Caco-2 (cell line): ENCODE data around the gene AMZ2. TPM values are rescaled to one million over a fixed set of nuclear protein-coding genes. Genes with fewer than 3 reads are reported as not detected.

Experiments used
- BruUV-seq: library from RNA; stranded (reverse); fragments of 400-500 nt; replicated peaks from 2 replicates; lab custom pipeline; 2021; lab: Mats Ljungman, UMichigan
- CTCF ChIA-PET: fragments of 300-600 bp; sonication (Branson Sonifier 250); formaldehyde crosslinking; loops from one replicate; lab custom pipeline; 2022; ENCODE audit warnings: antibody characterized with exemption; lab: Charles Lee
- POLR2A ChIA-PET: fragments of 300-600 bp; sonication (Branson Sonifier 250); formaldehyde crosslinking; loops from one replicate; lab custom pipeline; 2022; ENCODE audit warnings: antibody characterized with exemption; lab: Charles Lee
- DNase-seq, 2 experiments: peaks; one replicate each; pipeline versions ENCODE4 v3.0.0 to v3.0.0-alpha.2; 2020 to 2022
- H3K27me3 ChIP-seq: replicated peaks from 2 replicates; pipeline ENCODE4 v1.6.0; 2011; ENCODE audit warnings: low read length; ENCODE audit not compliant: control insufficient read depth, insufficient read depth
- H3K36me3 ChIP-seq: 2 replicates; pipeline ENCODE4 v1.5.1; 2011; ENCODE audit warnings: low read length; ENCODE audit not compliant: control insufficient read depth, insufficient read depth
- H3K4me1 ChIP-seq: fragments of 250-450 bp; sonication (Bioruptor Pico); 2 replicates; pipeline ENCODE4 v1.5.1; 2020; ENCODE audit warnings: mild to moderate bottlenecking
- H3K4me3 ChIP-seq: 2 replicates; pipeline ENCODE4 v1.5.1; 2011; ENCODE audit warnings: low read depth, mild to moderate bottlenecking, control low read depth, low read length
- H3K9me3 ChIP-seq: fragments of 250-450 bp; sonication (Bioruptor Pico); 2 replicates; pipeline ENCODE4 v1.5.1; 2020; ENCODE audit warnings: mild to moderate bottlenecking, moderate library complexity
- H3K27ac Mint-ChIP-seq: one replicate; pipeline ENCODE4 v1.8.0; 2022; ENCODE audit warnings: mixed read lengths; ENCODE audit not compliant: unreplicated experiment
- H3K27me3 Mint-ChIP-seq: one replicate; pipeline ENCODE4 v1.8.0; 2022; ENCODE audit warnings: mixed read lengths; ENCODE audit not compliant: insufficient read depth, unreplicated experiment
- H3K36me3 Mint-ChIP-seq: one replicate; pipeline ENCODE4 v1.8.0; 2022; ENCODE audit warnings: mild to moderate bottlenecking, mixed read lengths; ENCODE audit not compliant: insufficient read depth, unreplicated experiment
- H3K4me1 Mint-ChIP-seq: one replicate; pipeline ENCODE4 v1.8.0; 2022; ENCODE audit warnings: low read depth, mixed read lengths; ENCODE audit not compliant: unreplicated experiment
- H3K4me3 Mint-ChIP-seq: one replicate; pipeline ENCODE4 v1.8.0; 2022; ENCODE audit warnings: mild to moderate bottlenecking, moderate library complexity, mixed read lengths; ENCODE audit not compliant: unreplicated experiment
- H3K9me3 Mint-ChIP-seq: one replicate; pipeline ENCODE4 v1.8.0; 2022; ENCODE audit warnings: mixed read lengths; ENCODE audit not compliant: unreplicated experiment
- intact Hi-C: fragments of 100-400 bp; cut with micrococcal nuclease; formaldehyde crosslinking; loops from one replicate; pipeline ENCODE4 v1.10.0; 2022; ENCODE audit not compliant: unreplicated experiment
- total RNA-seq: library from RNA; stranded (reverse); gene quantifications from 2 replicates; pipeline ENCODE4 v1.2.3, GENCODE V29; 2022
- TF ChIP-seq, protein P1 (sequence below), 2 experiments: fragments of 200-600 bp in 1 of 2; IDR thresholded peaks; 1 replicate in 1 of 2; 2 replicates in 1 of 2; pipeline versions ENCODE4 v1.5.1 to v1.8.0; 2011 to 2022; ENCODE audit warnings: antibody characterized with exemption in 1 of 2, control low read depth in 1 of 2, inconsistent platforms in 1 of 2, low read depth in 1 of 2, low read length in 1 of 2, mild to moderate bottlenecking in 1 of 2, moderate library complexity in 1 of 2; ENCODE audit not compliant: insufficient read depth in 1 of 2, severe bottlenecking in 1 of 2, unreplicated experiment in 1 of 2

Gene AMZ2
- total RNA-seq, 1 experiment from 2014 or later, result 60.2 TPM

DNA sequence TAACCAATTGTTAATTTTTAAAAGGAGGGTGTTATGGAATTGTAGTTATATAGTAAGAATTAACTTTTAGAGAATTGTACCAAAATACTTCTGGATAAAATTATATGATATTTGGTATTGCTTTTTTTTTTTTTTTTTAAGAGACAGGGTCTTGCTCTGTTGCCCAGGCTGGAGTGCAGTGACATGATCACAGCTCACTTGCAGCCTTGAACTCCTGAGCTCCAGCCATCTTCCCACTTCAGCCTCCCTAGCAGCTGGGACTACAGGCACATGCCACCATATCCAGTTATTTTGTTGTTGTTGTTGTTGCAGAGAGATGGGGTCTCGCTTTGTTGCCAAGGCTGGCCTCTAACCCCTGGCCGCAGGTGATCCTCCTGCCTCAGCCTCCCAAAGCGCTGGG is 52.0 kb downstream of the AMZ2 start:
- no peak overlapping the region for H3K4me3 Mint-ChIP-seq
- H3K9me3 Mint-ChIP-seq, result no peaks in the 10 kb centered on the region
- H3K9me3 ChIP-seq, result no peaks in the 10 kb centered on the region
- peaks cover 8% of the 10 kb centered on the region for H3K4me1 Mint-ChIP-seq
- no TSS peak for BruUV-seq
- no peaks in the 10 kb centered on the region for H3K27me3 ChIP-seq
- TF ChIP-seq, protein P1, sequence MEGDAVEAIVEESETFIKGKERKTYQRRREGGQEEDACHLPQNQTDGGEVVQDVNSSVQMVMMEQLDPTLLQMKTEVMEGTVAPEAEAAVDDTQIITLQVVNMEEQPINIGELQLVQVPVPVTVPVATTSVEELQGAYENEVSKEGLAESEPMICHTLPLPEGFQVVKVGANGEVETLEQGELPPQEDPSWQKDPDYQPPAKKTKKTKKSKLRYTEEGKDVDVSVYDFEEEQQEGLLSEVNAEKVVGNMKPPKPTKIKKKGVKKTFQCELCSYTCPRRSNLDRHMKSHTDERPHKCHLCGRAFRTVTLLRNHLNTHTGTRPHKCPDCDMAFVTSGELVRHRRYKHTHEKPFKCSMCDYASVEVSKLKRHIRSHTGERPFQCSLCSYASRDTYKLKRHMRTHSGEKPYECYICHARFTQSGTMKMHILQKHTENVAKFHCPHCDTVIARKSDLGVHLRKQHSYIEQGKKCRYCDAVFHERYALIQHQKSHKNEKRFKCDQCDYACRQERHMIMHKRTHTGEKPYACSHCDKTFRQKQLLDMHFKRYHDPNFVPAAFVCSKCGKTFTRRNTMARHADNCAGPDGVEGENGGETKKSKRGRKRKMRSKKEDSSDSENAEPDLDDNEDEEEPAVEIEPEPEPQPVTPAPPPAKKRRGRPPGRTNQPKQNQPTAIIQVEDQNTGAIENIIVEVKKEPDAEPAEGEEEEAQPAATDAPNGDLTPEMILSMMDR (IDR thresholded peaks at IDR 0.05; ENCODE audit: insufficient read depth in 1 of 2, low read depth in 1 of 2, low read length in 1 of 2, severe bottlenecking in 1 of 2, unreplicated experiment in 1 of 2), result no peak
- no peak overlapping the region for H3K27ac Mint-ChIP-seq
- CTCF ChIA-PET, result interaction anchor here (1.1 kb wide), 1 partner anchor 99 kb away, joined by 8 read pairs; no protein-coding TSS in a partner anchor
- no peaks in the 10 kb centered on the region for H3K36me3 ChIP-seq
- peaks cover 4% of the 10 kb centered on the region; the same call in 1 of the 2 replicates for H3K4me1 ChIP-seq
- POLR2A ChIA-PET, result no interaction called here
- H3K27me3 Mint-ChIP-seq, result no peaks in the 10 kb centered on the region
- intact Hi-C loops, result no loop called here
- H3K36me3 Mint-ChIP-seq, result no peaks in the 10 kb centered on the region
- no peak for DNase-seq
- H3K4me3 ChIP-seq, result no peak overlapping the region

DNA sequence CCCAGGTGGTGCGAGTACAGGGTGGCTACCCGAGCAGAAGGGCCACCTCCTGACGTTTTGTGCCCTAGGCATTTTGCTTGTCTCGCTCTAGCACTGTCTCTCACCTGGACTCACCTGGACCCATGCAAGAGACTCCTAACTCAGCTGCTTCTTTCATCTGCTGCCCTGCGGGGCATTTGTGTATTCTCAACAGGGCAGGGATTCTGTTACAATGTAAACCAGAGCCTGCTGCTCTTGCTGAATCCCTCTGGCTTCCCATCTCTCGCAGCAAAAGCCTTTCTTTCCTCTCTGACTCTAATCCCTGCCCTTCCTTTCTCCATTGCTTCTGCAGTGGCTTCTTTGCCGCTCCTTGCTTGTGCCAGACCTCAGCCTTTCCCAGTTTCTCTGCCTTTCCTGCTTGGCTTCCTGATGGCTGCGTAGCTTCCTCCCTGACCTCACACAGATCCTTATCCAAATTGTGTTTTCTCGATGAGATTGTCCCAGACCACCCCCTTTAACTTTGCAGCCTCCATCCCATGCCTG is 53.7 kb downstream of the AMZ2 start:
- Histone ChIP-seq H3K4me3 (no peak overlapping the region), H3K4me1 (peaks cover 4% of the 10 kb centered on the region; the same call in 1 of the 2 replicates), H3K9me3 (no peaks in the 10 kb centered on the region), H3K27me3 (no peaks in the 10 kb centered on the region), H3K36me3 (no peaks in the 10 kb centered on the region)
- H3K27me3 Mint-ChIP-seq, result no peaks in the 10 kb centered on the region
- BruUV-seq, result no TSS peak
- DNase-seq, result peak in 1 of 2 experiments; percentile 42
- no peak overlapping the region for H3K4me3 Mint-ChIP-seq
- intact Hi-C loops, result no loop called here
- ChIA-PET CTCF (interaction anchor here (0.6 kb wide), 1 partner anchor 405 kb away, joined by 3 read pairs; no protein-coding TSS in a partner anchor), POLR2A (interaction anchor here (0.6 kb wide), 1 partner anchor 220 kb away, joined by 3 read pairs; no protein-coding TSS in a partner anchor)
- TF ChIP-seq, protein P1 (IDR thresholded peaks at IDR 0.05; ENCODE audit: insufficient read depth in 1 of 2, low read depth in 1 of 2, low read length in 1 of 2, severe bottlenecking in 1 of 2, unreplicated experiment in 1 of 2), result no peak
- H3K36me3 Mint-ChIP-seq, result no peaks in the 10 kb centered on the region
- peaks cover 2% of the 10 kb centered on the region for H3K4me1 Mint-ChIP-seq
- no peak overlapping the region for H3K27ac Mint-ChIP-seq
- no peaks in the 10 kb centered on the region for H3K9me3 Mint-ChIP-seq

DNA sequence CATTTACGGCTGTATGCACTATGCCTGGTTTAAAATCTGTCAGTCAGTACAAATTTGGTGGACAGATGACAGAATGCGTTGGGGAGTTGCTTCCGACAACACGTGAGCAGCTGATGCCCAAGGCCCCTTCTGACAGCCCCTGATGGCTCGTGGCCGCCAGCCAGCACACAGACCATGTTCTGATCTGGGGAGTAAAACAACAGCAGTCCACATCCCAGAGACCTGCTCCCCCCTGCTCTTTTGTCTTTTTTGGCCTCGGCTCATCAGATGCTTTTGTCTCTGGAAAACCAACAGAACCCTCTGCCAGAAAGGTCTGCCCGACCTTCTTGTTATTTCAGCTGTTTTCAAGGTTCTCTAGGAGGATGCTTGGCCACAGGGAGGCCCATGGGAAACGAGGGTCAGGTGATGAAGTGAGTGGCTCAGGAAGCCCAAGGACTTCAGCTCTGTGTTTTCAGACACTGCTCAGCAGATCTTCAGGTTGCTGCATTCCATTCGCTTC is 54.3 kb downstream of the AMZ2 start:
- intact Hi-C loops, result no loop called here
- no peaks in the 10 kb centered on the region for H3K27me3 ChIP-seq
- no peak overlapping the region for H3K4me3 ChIP-seq
- H3K36me3 Mint-ChIP-seq, result no peaks in the 10 kb centered on the region
- H3K27me3 Mint-ChIP-seq, result no peaks in the 10 kb centered on the region
- H3K4me1 Mint-ChIP-seq, result no peaks in the 10 kb centered on the region
- no peak for DNase-seq
- ChIA-PET CTCF (interaction anchor here (0.6 to 1.2 kb wide), 2 partner anchors 97 to 405 kb away, joined by 3 read pairs; no protein-coding TSS in a partner anchor), POLR2A (interaction anchor here (0.6 kb wide), 1 partner anchor 221 kb away, joined by 3 read pairs; no protein-coding TSS in a partner anchor)
- peaks cover 4% of the 10 kb centered on the region; the same call in 1 of the 2 replicates for H3K4me1 ChIP-seq
- no peaks in the 10 kb centered on the region for H3K36me3 ChIP-seq
- no peak overlapping the region for H3K4me3 Mint-ChIP-seq
- BruUV-seq, result no TSS peak
- no peak overlapping the region for H3K27ac Mint-ChIP-seq
- no peaks in the 10 kb centered on the region for H3K9me3 Mint-ChIP-seq
- H3K9me3 ChIP-seq, result no peaks in the 10 kb centered on the region
- TF ChIP-seq, protein P1 (IDR thresholded peaks at IDR 0.05; ENCODE audit: insufficient read depth in 1 of 2, low read depth in 1 of 2, low read length in 1 of 2, severe bottlenecking in 1 of 2, unreplicated experiment in 1 of 2), result no peak
